Retinal pigment epithelial cell (primary cell): ENCODE results near the gene TET1.
"Not testable (repeated sequence)": the region's sequence is repeated elsewhere in the genome, so short reads cannot be mapped to it uniquely, and the experiment has no call there.

Experiments
- DNase-seq: peaks from one replicate; pipeline ENCODE4 v3.0.0-alpha.2; 2010; ENCODE audit warnings: low read depth
- H3K4me3 ChIP-seq: 2 replicates; pipeline ENCODE4 v1.5.1; 2011; ENCODE audit warnings: mild to moderate bottlenecking, low read length, control low read depth, moderate library complexity
- CTCF ChIP-seq: conservative IDR thresholded peaks from 2 replicates; pipeline ENCODE4 v1.5.1; 2011; ENCODE audit warnings: low read depth, low read length, control low read depth, inconsistent platforms

The TET1 gene

GRCh38 chr10:68565658-68566057 lies 5.5 kb downstream of the TET1 start:
- no peak for DNase-seq
- no peak for TF ChIP-seq CTCF
- H3K4me3 ChIP-seq = no peak overlapping the region

- no peak overlapping the region for H3K4me3 ChIP-seq
- no peak for TF ChIP-seq CTCF
- DNase-seq = no peak
Measured at GRCh38 chr10:68566351-68566750, 6.2 kb downstream of the TET1 start.

GRCh38 chr10:68566955-68567354 lies 6.8 kb downstream of the TET1 start:
- TF ChIP-seq CTCF = no peak
- no peak for DNase-seq
- H3K4me3 ChIP-seq = no peak overlapping the region

- no peak for DNase-seq
- no peak overlapping the region for H3K4me3 ChIP-seq
- no peak for TF ChIP-seq CTCF
Measured at GRCh38 chr10:68572151-68572550, 12.0 kb downstream of the TET1 start.

- TF ChIP-seq CTCF = no peak
- no peak for DNase-seq
Measured at GRCh38 chr10:68574051-68574450, 13.9 kb downstream of the TET1 start.

GRCh38 chr10:68576118-68576517 lies 16.0 kb downstream of the TET1 start:
- DNase-seq = no peak
- TF ChIP-seq CTCF = no peak

More at GRCh38 chr10:68574051-68574450, 13.9 kb downstream of the TET1 start:
- no peak overlapping the region for H3K4me3 ChIP-seq

GRCh38 chr10:68578974-68579373 lies 18.8 kb downstream of the TET1 start:
- no peak for TF ChIP-seq CTCF
- DNase-seq = no peak
- H3K4me3 ChIP-seq = no peak overlapping the region

More at GRCh38 chr10:68576118-68576517, 16.0 kb downstream of the TET1 start:
- H3K4me3 ChIP-seq = no peak overlapping the region

GRCh38 chr10:68584187-68584586 lies 24.1 kb downstream of the TET1 start:
- DNase-seq, H3K4me3 ChIP-seq: not testable (repeated sequence)
